Ishikawa (cell line): ENCODE measurements around the gene EDN3.

Experiments
- CREB1 ChIP-seq: IDR thresholded peaks from 2 replicates; pipeline ENCODE4 v1.6.1; 2012; ENCODE audit warnings: low read depth
- EP300 ChIP-seq: IDR thresholded peaks from 2 replicates; pipeline ENCODE4 v1.6.1; 2012; ENCODE audit warnings: borderline replicate concordance
- MAX ChIP-seq: IDR thresholded peaks from 2 replicates; pipeline ENCODE4 v1.6.1; 2012
- REST ChIP-seq: IDR thresholded peaks from 2 replicates; pipeline ENCODE4 v1.6.1; 2012; ENCODE audit warnings: low read depth, mild to moderate bottlenecking
- TAF1 ChIP-seq: IDR thresholded peaks from 2 replicates; pipeline ENCODE4 v1.6.1; 2012; ENCODE audit warnings: low read depth, mild to moderate bottlenecking
- TCF12 ChIP-seq: IDR thresholded peaks from 2 replicates; pipeline ENCODE4 v1.6.1; 2012; ENCODE audit warnings: low read depth
- YY1 ChIP-seq: IDR thresholded peaks from 2 replicates; pipeline ENCODE4 v1.6.1; 2012; ENCODE audit warnings: low read depth

GRCh38 chr20:59320854-59321647 lies 20.6 kb downstream of the EDN3 start:
- TF ChIP-seq YY1 (no peak), REST (no peak), EP300 (no peak), TAF1 (no peak), TCF12 (no peak), MAX (no peak), CREB1 (no peak)
